HepG2 (cell line): ENCODE data around the gene PNPLA2. TPM values are rescaled to one million over a fixed set of nuclear protein-coding genes. Genes with fewer than 3 reads are reported as not detected.

Source experiments
- AGO1 ChIP-seq: fragments of 200-400 bp; formaldehyde crosslinking; IDR thresholded peaks from 2 replicates; pipeline ENCODE4 v1.6.1; 2017; ENCODE audit warnings: mild to moderate bottlenecking, low read depth, low read length, moderate library complexity; ENCODE audit not compliant: poor library complexity, severe bottlenecking
- ARID2 ChIP-seq: sonication (generic); formaldehyde crosslinking; IDR thresholded peaks from 2 replicates; pipeline ENCODE4 v1.8.1; 2022; ENCODE audit warnings: mild to moderate bottlenecking, missing genetic modification reagents, borderline replicate concordance
- ATF7 ChIP-seq, 2 experiments: fragments of 450-650 bp in 1 of 2; sonication (generic) in 1 of 2; formaldehyde crosslinking in 1 of 2; IDR thresholded peaks; 2 replicates each; pipeline versions ENCODE4 v1.4.0 to v1.6.1; 2016 to 2020; ENCODE audit warnings: antibody characterized with exemption in 1 of 2, mild to moderate bottlenecking in 1 of 2, missing genetic modification reagents in 1 of 2
- GABPA ChIP-seq, 2 experiments: IDR thresholded peaks; 2 replicates each; pipeline ENCODE4 v1.6.1; 2011 to 2016; ENCODE audit warnings: low read depth in 2 of 2, low read length in 1 of 2, missing biosample characterization in 1 of 2, missing genetic modification characterization in 1 of 2
- JUN ChIP-seq: sonication (generic); formaldehyde crosslinking; IDR thresholded peaks from 2 replicates; pipeline ENCODE4 v1.4.0; 2020; ENCODE audit warnings: mild to moderate bottlenecking, missing genetic modification reagents
- NCOA5 ChIP-seq: sonication (generic); formaldehyde crosslinking; IDR thresholded peaks from 2 replicates; pipeline ENCODE4 v1.4.0; 2020; ENCODE audit warnings: missing genetic modification reagents
- NFATC3 ChIP-seq: sonication (generic); formaldehyde crosslinking; IDR thresholded peaks from 2 replicates; pipeline ENCODE4 v1.5.1; 2020; ENCODE audit warnings: mild to moderate bottlenecking, missing genetic modification reagents
- NFKB2 ChIP-seq: sonication (generic); formaldehyde crosslinking; IDR thresholded peaks from 2 replicates; pipeline ENCODE4 v1.4.0; 2020; ENCODE audit warnings: missing genetic modification reagents, borderline replicate concordance
- NR1H2 ChIP-seq: sonication (generic); formaldehyde crosslinking; IDR thresholded peaks from 2 replicates; pipeline ENCODE4 v1.8.1; 2022; ENCODE audit warnings: low read depth, missing genetic modification reagents, borderline replicate concordance
- NR3C1 ChIP-seq: sonication (generic); formaldehyde crosslinking; IDR thresholded peaks from 2 replicates; pipeline ENCODE4 v1.4.0; 2020; ENCODE audit warnings: missing genetic modification reagents
- PCBP2 ChIP-seq: fragments of 200-400 bp; formaldehyde crosslinking; optimal IDR thresholded peaks from 2 replicates; pipeline ENCODE3; 2018; ENCODE audit warnings: low read length, low read depth; ENCODE audit not compliant: poor library complexity, severe bottlenecking
- TERF1 ChIP-seq: sonication (generic); formaldehyde crosslinking; IDR thresholded peaks from 2 replicates; pipeline ENCODE4 v1.8.0; 2022; ENCODE audit warnings: mild to moderate bottlenecking, missing genetic modification reagents, moderate library complexity
- TGIF2 ChIP-seq: IDR thresholded peaks from 2 replicates; pipeline ENCODE4 v1.6.1; 2016; ENCODE audit warnings: control low read depth, missing compliant biosample characterization
- TRIM24 ChIP-seq: sonication (generic); formaldehyde crosslinking; IDR thresholded peaks from 2 replicates; pipeline ENCODE4 v1.8.0; 2022; ENCODE audit warnings: mild to moderate bottlenecking, missing genetic modification reagents
- YEATS4 ChIP-seq: sonication (generic); formaldehyde crosslinking; IDR thresholded peaks from 2 replicates; pipeline ENCODE4 v1.4.0; 2020; ENCODE audit warnings: missing genetic modification reagents, borderline replicate concordance
- ZIK1 ChIP-seq: sonication (generic); formaldehyde crosslinking; IDR thresholded peaks from 2 replicates; pipeline ENCODE4 v1.5.0; 2020; ENCODE audit warnings: mild to moderate bottlenecking, low read depth, missing genetic modification reagents, borderline replicate concordance
- ZNF224 ChIP-seq: sonication (generic); formaldehyde crosslinking; IDR thresholded peaks from 2 replicates; pipeline ENCODE4 v1.5.0; 2020; ENCODE audit warnings: mild to moderate bottlenecking, missing genetic modification reagents
- ZNF317 ChIP-seq: sonication (generic); formaldehyde crosslinking; IDR thresholded peaks from 2 replicates; pipeline ENCODE4 v1.5.0; 2020; ENCODE audit warnings: mild to moderate bottlenecking, missing genetic modification reagents
- ZNF44 ChIP-seq: sonication (generic); formaldehyde crosslinking; IDR thresholded peaks from 2 replicates; pipeline ENCODE4 v1.5.1; 2020; ENCODE audit warnings: mild to moderate bottlenecking, missing genetic modification reagents
- ZNF460 ChIP-seq: sonication (generic); formaldehyde crosslinking; IDR thresholded peaks from 2 replicates; pipeline ENCODE4 v1.5.1; 2020; ENCODE audit warnings: missing genetic modification reagents, mild to moderate bottlenecking, borderline replicate concordance
- ZNF761 ChIP-seq: sonication (generic); formaldehyde crosslinking; conservative IDR thresholded peaks from 2 replicates; pipeline ENCODE4 v1.4.0; 2020; ENCODE audit warnings: mild to moderate bottlenecking, missing genetic modification reagents
- ZNF780A ChIP-seq: sonication (generic); formaldehyde crosslinking; IDR thresholded peaks from 2 replicates; pipeline ENCODE4 v1.8.0; 2022; ENCODE audit warnings: mild to moderate bottlenecking, missing genetic modification reagents, moderate library complexity
- ZNF782 ChIP-seq: sonication (generic); formaldehyde crosslinking; IDR thresholded peaks from 2 replicates; pipeline ENCODE4 v1.4.0; 2020; ENCODE audit warnings: missing genetic modification reagents, mild to moderate bottlenecking, borderline replicate concordance
- polyA plus RNA-seq, 8 experiments: library from polyadenylated mRNA; depleted of rRNA in 3 of 8; stranded (reverse) in 7 of 8; unstranded in 1 of 8; fragments of >200 nt; fragmentation: Illumina TruSeq in 4 of 8; extraction: Trizol in 4 of 8; gene quantifications; 2 replicates each; pipeline versions ENCODE4 v1.2.1 to v1.2.3, GENCODE V29; 2011 to 2016; ENCODE audit warnings: low read depth in 4 of 8, missing spikeins in 1 of 8, mixed read lengths in 1 of 8; ENCODE audit not compliant: insufficient read depth in 1 of 8
- total RNA-seq, 5 experiments: library from RNA; depleted of rRNA; stranded (reverse); fragments of >200 nt; fragmentation: Illumina TruSeq; extraction: Trizol; gene quantifications; 2 replicates each; pipeline ENCODE4 v1.2.3, GENCODE V29; 2016; ENCODE audit warnings: low read depth in 1 of 5
- TF ChIP-seq, protein P1 (sequence below): IDR thresholded peaks from 2 replicates; pipeline ENCODE4 v1.6.1; 2016; ENCODE audit warnings: mild to moderate bottlenecking
- TF ChIP-seq, protein P2 (sequence below): sonication (generic); formaldehyde crosslinking; IDR thresholded peaks from 2 replicates; pipeline ENCODE4 v1.5.0; 2020; ENCODE audit warnings: missing genetic modification reagents, mild to moderate bottlenecking, borderline replicate concordance
- TF ChIP-seq, protein P3 (sequence below): sonication (generic); formaldehyde crosslinking; IDR thresholded peaks from 2 replicates; pipeline ENCODE4 v1.5.0; 2020; ENCODE audit warnings: missing genetic modification reagents

Gene PNPLA2
- total and polyA plus RNA-seq, 2 of the 13 experiments (the other 11 are each of a cell fraction or from before 2014, with no cell fraction given): 10.5 to 43.2 TPM

DNA sequence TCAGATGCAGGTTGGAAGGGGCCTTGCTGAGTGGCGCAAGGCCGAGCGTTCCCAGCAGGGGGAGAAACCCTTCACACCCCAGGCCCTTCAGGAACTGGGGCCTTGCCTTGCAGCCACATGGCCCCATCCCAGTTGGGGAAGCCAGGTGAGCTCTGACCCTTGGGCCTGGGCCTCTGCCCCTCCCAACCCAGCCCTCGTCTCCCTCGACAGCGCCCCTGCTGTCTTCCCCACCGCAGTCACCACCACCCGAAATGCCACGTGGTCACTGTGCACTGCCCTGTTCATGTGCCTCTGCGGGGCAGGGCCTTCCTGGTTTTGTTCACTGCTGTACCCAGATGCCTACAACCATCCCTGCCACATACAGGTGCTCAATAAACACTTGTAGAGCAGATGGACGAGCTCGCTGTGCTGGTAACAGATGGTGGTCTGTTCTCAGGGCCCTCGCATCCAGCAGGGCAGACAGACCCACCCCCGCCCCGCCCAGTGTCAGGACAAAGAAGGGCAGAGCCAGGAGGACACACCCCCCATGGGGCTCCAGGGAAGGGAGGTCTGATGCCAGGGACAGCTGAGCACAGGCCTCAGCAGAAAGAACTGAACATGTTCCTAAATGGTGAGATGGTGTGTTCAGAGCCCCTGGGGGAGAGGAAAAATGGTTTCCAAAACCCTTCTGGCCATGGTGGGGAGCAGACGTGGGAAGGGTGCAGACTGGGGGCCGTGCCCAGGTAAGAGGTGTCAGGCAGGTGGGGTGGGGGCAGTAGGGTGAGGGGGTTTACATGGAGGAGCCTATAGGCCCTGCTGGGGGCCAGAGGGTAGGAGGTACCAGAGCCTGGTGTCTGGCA lies 19.9 kb downstream of the PNPLA2 start (continued):
- TF ChIP-seq ZIK1 (CRISPR knock-in tag) (peak; percentile 89; the same call in 1 of the 2 replicates), JUN (no peak), NFKB2 (CRISPR knock-in tag) (0 out of 2 replicates have a peak, but pooled peaks have one; percentile 55), TERF1 (CRISPR knock-in tag) (no peak), ZNF780A (CRISPR knock-in tag) (no peak), NFATC3 (no peak), ARID2 (CRISPR knock-in tag) (no peak), ATF7 (IDR thresholded peaks at IDR 0.05) (no peak), ATF7 (CRISPR knock-in tag; IDR thresholded peaks at IDR 0.05) (no peak), ZNF317 (CRISPR knock-in tag) (no peak), ZNF761 (no peak), GABPA (IDR thresholded peaks at IDR 0.05; ENCODE audit: low read depth, low read length) (no peak), GABPA (CRISPR knock-in tag; IDR thresholded peaks at IDR 0.05; ENCODE audit: low read depth) (no peak), ZNF460 (CRISPR knock-in tag) (no peak), NR3C1 (CRISPR knock-in tag) (no peak), AGO1 (peak; percentile 37), ZNF44 (CRISPR knock-in tag) (no peak), TRIM24 (CRISPR knock-in tag) (no peak), ZNF782 (CRISPR knock-in tag) (no peak), TGIF2 (CRISPR knock-in tag) (peak; percentile 84; the same call in 1 of the 2 replicates), NR1H2 (CRISPR knock-in tag) (no peak; the same call in 1 of the 2 replicates), NCOA5 (CRISPR knock-in tag) (no peak), YEATS4 (peak; percentile 93), PCBP2 (no peak), ZNF224 (CRISPR knock-in tag) (0 out of 2 replicates have a peak, but pooled peaks have one; percentile 29)
- TF ChIP-seq, protein P1, sequence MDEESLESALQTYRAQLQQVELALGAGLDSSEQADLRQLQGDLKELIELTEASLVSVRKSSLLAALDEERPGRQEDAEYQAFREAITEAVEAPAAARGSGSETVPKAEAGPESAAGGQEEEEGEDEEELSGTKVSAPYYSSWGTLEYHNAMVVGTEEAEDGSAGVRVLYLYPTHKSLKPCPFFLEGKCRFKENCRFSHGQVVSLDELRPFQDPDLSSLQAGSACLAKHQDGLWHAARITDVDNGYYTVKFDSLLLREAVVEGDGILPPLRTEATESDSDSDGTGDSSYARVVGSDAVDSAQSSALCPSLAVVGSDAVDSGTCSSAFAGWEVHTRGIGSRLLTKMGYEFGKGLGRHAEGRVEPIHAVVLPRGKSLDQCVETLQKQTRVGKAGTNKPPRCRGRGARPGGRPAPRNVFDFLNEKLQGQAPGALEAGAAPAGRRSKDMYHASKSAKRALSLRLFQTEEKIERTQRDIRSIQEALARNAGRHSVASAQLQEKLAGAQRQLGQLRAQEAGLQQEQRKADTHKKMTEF (CRISPR knock-in tag): peak; percentile 65; the same call in 1 of the 2 replicates
- TF ChIP-seq, protein P2, sequence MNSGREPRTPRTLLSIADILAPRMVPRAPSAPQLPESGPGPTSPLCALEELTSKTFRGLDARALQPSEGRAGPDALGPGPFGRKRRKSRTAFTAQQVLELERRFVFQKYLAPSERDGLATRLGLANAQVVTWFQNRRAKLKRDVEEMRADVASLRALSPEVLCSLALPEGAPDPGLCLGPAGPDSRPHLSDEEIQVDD: no peak
- TF ChIP-seq, protein P3, sequence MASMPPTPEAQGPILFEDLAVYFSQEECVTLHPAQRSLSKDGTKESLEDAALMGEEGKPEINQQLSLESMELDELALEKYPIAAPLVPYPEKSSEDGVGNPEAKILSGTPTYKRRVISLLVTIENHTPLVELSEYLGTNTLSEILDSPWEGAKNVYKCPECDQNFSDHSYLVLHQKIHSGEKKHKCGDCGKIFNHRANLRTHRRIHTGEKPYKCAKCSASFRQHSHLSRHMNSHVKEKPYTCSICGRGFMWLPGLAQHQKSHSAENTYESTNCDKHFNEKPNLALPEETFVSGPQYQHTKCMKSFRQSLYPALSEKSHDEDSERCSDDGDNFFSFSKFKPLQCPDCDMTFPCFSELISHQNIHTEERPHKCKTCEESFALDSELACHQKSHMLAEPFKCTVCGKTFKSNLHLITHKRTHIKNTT (CRISPR knock-in tag): no peak
